K562 (cell line): ENCODE data around the gene TTLL8. TPM values are rescaled to one million over a fixed set of nuclear protein-coding genes. Genes with fewer than 3 reads are reported as not detected.

ENCODE experiments used
- CTCF ChIP-seq, 3 experiments: IDR thresholded peaks in 2 of 3; conservative IDR thresholded peaks in 1 of 3; 2 replicates each; pipeline ENCODE4 v1.5.1; 2011 to 2012; ENCODE audit warnings: low read length in 3 of 3, mild to moderate bottlenecking in 3 of 3, control low read depth in 2 of 3, improper control_type of control experiment in 1 of 3, inconsistent platforms in 1 of 3, low read depth in 1 of 3, mixed read lengths in 1 of 3, moderate library complexity in 1 of 3; ENCODE audit not compliant: insufficient read depth in 2 of 3
- HSF4 ChIP-seq: fragments of 250-450 bp; sonication (Bioruptor Pico); IDR thresholded peaks from 2 replicates; pipeline ENCODE4 v2.1.2; 2022; ENCODE audit warnings: mild to moderate bottlenecking, moderate library complexity, borderline replicate concordance
- KDM1A ChIP-seq, 2 experiments: fragments of 450-650 bp; IDR thresholded peaks; 2 replicates each; pipeline ENCODE4 v1.6.1; 2016; ENCODE audit warnings: mild to moderate bottlenecking in 2 of 2
- PHB2 ChIP-seq: fragments of 450-650 bp; IDR thresholded peaks from 2 replicates; pipeline ENCODE4 v1.6.1; 2017; ENCODE audit warnings: low read depth
- PRDM10 ChIP-seq: fragments of 450-650 bp; IDR thresholded peaks from 2 replicates; pipeline ENCODE4 v1.6.1; 2018; ENCODE audit not compliant: partially characterized antibody
- RNF2 ChIP-seq: sonication (generic); IDR thresholded peaks from 2 replicates; pipeline ENCODE4 v1.6.1; 2016
- ZNF232 ChIP-seq: sonication (generic); formaldehyde crosslinking; IDR thresholded peaks from 2 replicates; pipeline ENCODE4 v1.8.0; 2022; ENCODE audit warnings: mild to moderate bottlenecking, missing genetic modification reagents
- ZSCAN32 ChIP-seq: fragments of 450-650 bp; formaldehyde crosslinking; IDR thresholded peaks from 2 replicates; pipeline ENCODE4 v1.4.0; 2020; ENCODE audit warnings: mild to moderate bottlenecking, moderate library complexity
- polyA plus RNA-seq, 8 experiments: library from polyadenylated mRNA; depleted of rRNA in 4 of 8; stranded (reverse) in 5 of 8; unstranded in 3 of 8; fragments of >200 nt; fragmentation: Nextera tagmentation in 2 of 8; fragmentation: Illumina TruSeq in 1 of 8; extraction: Ambion mirVana in 2 of 8; extraction: Trizol in 1 of 8; gene quantifications; 2 replicates each; pipeline versions ENCODE4 v1.2.1 to v1.2.3, GENCODE V29; 2011 to 2014; ENCODE audit warnings: inconsistent platforms in 1 of 8, missing spikeins in 1 of 8
- total RNA-seq, 7 experiments: library from RNA; depleted of rRNA in 6 of 7; stranded (reverse); fragments of >200 nt in 6 of 7; fragmentation: Illumina TruSeq in 2 of 7; extraction: Trizol in 2 of 7; gene quantifications; 2 replicates each; pipeline versions ENCODE4 v1.2.1 to v1.2.3, GENCODE V29; 2011 to 2021; ENCODE audit warnings: low replicate concordance in 1 of 7

TTLL8 gene
- total and polyA plus RNA-seq, 9 of the 15 experiments (the other 6 are each of a cell fraction or from before 2014, with no cell fraction given): not detected

GRCh38 chr22:50074056-50074455 lies 16.0 kb upstream of the TTLL8 start (continued):
- TF ChIP-seq CTCF (IDR thresholded peaks at IDR 0.05 in 2 of 3, conservative IDR thresholded peaks at IDR 0.05 in 1 of 3; ENCODE audit: insufficient read depth in 2 of 3, low read depth in 1 of 3, low read length in 3 of 3) (0 out of 6 replicates have a peak, but pooled peaks of 2 of the 3 experiments have one; percentile 6 to 16), KDM1A (IDR thresholded peaks at IDR 0.05) (no peak), PHB2 (no peak), ZSCAN32 (CRISPR knock-in tag) (no peak), HSF4 (CRISPR knock-in tag) (no peak), PRDM10 (peak; percentile 10), RNF2 (no peak), ZNF232 (CRISPR knock-in tag) (no peak)
